GM12865 (cell line): ENCODE results near the gene CSKMT.

ENCODE experiments used
- DNase-seq: peaks from one replicate; pipeline ENCODE4 v3.0.0; 2010; ENCODE audit warnings: low read depth
- H3K4me3 ChIP-seq: 2 replicates; pipeline ENCODE4 v1.5.1; 2011; ENCODE audit warnings: mild to moderate bottlenecking, low read depth, low read length, control low read depth
- TF ChIP-seq, protein P1 (sequence below): IDR thresholded peaks from 2 replicates; pipeline ENCODE4 v1.5.1; 2011; ENCODE audit warnings: low read length, control low read depth, low read depth, inconsistent platforms; ENCODE audit not compliant: insufficient read depth; ENCODE audit errors: missing control alignments

Gene CSKMT

DNA sequence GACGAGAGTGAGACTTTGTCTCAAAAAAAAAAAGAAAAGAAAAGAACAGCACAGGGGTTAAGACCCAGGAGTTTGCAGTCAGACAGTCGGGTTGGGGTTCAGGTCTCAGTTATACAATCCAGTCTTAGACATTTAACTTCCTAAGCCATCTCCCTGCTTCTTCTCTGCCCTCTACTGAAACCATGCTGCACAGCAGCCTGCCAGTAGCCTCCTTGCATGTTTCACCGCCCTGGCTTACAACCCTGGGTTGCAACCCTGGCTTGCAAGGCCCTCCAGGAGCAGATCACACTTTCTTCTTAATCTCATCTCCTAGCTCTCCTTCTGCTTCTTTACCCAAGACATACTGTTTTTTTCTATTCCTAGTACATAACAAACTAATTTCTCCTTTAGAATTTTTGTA lies 37.4 kb upstream of the CSKMT start:
- no peak overlapping the region for H3K4me3 ChIP-seq
- DNase-seq, result no peak
- TF ChIP-seq, protein P1, sequence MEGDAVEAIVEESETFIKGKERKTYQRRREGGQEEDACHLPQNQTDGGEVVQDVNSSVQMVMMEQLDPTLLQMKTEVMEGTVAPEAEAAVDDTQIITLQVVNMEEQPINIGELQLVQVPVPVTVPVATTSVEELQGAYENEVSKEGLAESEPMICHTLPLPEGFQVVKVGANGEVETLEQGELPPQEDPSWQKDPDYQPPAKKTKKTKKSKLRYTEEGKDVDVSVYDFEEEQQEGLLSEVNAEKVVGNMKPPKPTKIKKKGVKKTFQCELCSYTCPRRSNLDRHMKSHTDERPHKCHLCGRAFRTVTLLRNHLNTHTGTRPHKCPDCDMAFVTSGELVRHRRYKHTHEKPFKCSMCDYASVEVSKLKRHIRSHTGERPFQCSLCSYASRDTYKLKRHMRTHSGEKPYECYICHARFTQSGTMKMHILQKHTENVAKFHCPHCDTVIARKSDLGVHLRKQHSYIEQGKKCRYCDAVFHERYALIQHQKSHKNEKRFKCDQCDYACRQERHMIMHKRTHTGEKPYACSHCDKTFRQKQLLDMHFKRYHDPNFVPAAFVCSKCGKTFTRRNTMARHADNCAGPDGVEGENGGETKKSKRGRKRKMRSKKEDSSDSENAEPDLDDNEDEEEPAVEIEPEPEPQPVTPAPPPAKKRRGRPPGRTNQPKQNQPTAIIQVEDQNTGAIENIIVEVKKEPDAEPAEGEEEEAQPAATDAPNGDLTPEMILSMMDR, result no peak

DNA sequence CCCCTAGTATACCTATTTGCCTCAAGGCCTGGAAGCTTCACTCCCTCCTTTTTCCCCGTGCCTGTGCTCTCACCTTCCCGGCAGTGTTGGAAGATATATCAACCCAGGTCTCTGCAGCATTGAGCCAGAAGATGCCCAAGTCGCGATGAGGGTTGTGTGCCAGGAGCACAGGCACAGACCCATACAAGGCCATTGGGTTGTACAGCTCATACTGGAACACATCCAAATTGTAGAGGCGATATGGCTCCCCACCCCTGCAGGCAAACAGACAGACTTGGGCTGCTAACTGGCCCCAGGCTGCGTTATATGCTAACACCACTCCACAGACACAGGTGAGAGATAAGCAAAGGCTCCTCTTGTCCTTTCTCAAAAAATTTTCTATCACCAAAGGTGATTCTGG lies 32.6 kb upstream of the CSKMT start:
- TF ChIP-seq, protein P1, result no peak
- no peak for DNase-seq
- H3K4me3 ChIP-seq, result no peak overlapping the region

DNA sequence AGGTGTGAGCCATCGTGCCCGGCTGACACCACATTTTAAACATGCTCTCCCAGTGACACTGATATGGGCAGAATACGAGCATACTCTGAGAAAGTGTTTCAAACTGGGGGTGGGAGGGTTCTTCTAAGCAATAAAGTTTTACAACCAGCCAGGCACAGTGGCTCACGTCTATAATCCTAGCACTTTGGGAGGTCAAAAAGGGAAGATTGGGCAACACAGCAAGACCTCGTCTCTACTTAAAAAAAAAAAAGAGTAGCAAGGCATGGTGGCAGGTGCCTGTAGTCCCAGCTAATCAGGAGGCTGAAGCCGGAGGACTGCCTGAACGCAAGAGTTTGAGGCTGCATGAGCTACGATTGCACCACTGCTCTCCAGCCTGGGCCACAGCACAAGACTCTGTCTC lies 20.9 kb upstream of the CSKMT start:
- DNase-seq, result no peak
- TF ChIP-seq, protein P1, result no peak
- H3K4me3 ChIP-seq, result no peak overlapping the region

DNA sequence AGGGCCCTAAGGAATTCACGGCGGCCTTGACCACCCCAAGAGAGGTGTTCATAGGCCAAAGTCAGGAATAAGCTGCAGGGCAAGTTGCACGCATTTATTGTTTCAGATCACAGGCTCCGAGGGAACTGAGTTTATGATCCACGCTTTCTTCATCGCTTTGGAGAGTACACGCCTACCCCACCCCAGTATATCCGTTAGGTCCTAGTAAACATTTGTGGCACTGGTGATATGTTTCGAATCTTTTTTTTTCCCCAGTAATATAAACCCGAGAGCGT lies 19.5 kb upstream of the CSKMT start:
- TF ChIP-seq, protein P1, result no peak
- peak overlapping the region; percentile 98 for H3K4me3 ChIP-seq
- DNase-seq, result no peak

DNA sequence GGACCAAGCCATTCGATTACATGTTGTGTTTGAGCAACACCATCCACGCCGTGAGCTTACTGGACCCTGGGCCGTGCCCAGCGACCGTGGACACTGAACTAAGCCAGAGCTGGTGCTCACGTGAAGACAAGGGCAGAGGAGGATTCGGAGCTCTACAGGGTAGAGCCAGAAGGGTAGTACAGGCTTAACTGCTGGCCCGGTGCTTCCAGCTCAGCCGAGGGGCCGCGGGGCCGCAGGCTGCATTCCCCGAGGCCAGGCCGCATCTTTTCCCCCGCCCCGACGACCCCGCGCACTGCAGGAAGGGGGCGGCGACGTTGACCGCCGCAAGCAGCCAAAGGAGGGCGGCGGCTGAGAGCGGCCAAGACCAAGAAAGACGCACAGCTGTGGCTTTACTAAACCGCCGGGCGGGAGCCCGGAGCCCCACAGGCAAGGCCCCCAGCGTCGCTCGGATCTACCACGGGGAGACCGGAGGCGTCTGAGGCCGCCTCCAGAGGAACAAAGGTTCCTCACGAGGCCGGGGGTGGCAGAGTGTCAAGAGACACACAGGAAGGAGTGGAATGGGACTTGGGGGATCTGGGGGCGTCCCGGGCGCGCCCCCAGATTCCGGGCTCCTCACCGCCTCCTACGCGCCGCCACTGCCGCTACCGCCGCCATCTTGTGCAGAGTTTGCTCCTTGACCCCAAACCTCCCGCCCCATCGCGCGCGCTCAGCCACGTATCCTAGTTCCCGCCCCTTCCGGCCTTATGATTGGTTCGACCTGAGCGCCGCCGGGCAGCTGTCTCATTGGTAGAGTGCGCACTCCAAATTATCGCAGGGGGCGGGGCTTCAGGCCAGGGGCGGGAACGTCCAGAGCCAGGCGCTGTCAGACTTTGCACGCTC lies 18.9 kb upstream of the CSKMT start, which contains the start of gene GANAB:
TSS of gene GANAB (minus strand) at position 668 of the 879 bp plus-strand sequence. CDS start at position 654, 14 bp downstream.
- DNase-seq, result peak; percentile 98
- TF ChIP-seq, protein P1, result no peak
- H3K4me3 ChIP-seq, result peak within 1 kb of the TSS; percentile 98

DNA sequence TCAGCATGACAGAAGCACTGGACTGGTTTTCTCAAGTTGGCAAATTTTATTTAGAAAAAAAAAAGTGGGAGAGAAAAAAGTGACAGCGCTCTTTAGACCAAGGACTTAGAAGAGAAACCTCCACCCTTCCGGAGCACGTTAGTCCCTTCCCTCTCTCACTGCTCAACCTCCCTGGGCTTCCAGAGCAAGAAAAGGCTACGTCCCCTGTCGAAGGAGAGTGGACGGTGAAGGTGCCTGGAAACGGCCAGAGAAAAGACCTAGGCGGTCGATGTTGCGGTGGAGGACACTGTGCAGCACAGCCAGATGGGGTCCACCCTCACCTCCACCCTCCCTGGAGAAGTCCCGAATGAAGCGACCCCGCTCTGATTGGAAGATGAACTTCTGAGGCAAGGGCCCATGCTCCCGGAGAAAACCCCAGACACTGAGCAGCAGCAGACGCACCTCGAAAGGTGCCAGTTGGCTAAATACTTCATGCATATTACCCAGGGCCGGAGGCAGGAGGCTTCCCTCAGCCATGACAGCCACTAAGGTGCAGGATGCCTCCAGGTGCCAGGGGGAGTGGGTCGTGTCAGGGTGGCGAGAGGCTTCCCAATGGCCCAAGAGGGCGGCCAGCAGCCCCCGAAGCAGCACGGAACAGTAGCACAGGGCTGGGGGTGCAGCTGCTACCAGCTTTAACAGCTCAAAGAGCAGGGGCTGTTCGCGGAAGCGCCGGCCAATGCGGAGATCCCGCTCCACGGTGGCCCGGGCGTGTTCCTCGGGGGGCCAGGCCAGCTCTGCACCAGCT lies 18.1 kb upstream of the CSKMT start:
- no peak for DNase-seq
- H3K4me3 ChIP-seq, result no peak overlapping the region
- TF ChIP-seq, protein P1, result no peak
